GM18499 (cell line): ENCODE data around the gene ZNF385C.
A peak's percentile ranks its signal among the peaks of the same experiment; 100 is the strongest.

Experiments
- ATAC-seq: cut with Tn5 transposase; IDR thresholded peaks from one replicate; pipeline ENCODE4 v1.9.1; 2021; ENCODE audit warnings: moderate number of reproducible peaks; ENCODE audit not compliant: insufficient read depth, unreplicated experiment

ZNF385C gene

GRCh38 chr17:42125565-42125964 is 27.3 kb upstream of the ZNF385C start:
- no peak for ATAC-seq

- no peak for ATAC-seq
These were observed 26.0 kb upstream of the ZNF385C start for GRCh38 chr17:42124256-42124655.

GRCh38 chr17:42122371-42123303 is 24.4 kb upstream of the ZNF385C start, which contains the start of gene HSPB9:
HSPB9 (plus strand) TSS chr17:42122804; CDS start chr17:42122851, 47 bp downstream.
- no peak for ATAC-seq

GRCh38 chr17:42120770-42121769 is 22.8 kb upstream of the ZNF385C start, which contains the start of gene KAT2A:
KAT2A (minus strand) TSS chr17:42121367; CDS start chr17:42121304, 63 bp downstream.
- no peak for ATAC-seq

GRCh38 chr17:42120161-42120769 is 22.0 kb upstream of the ZNF385C start:
- ATAC-seq: no peak

- no peak for ATAC-seq
These were observed 21.0 kb upstream of the ZNF385C start for GRCh38 chr17:42119301-42119700.

- no peak for ATAC-seq
These were observed 20.3 kb upstream of the ZNF385C start for GRCh38 chr17:42118545-42118944.

GRCh38 chr17:42118126-42118510 is 19.8 kb upstream of the ZNF385C start:
- ATAC-seq: no peak

- ATAC-seq: no peak
These were observed 19.3 kb upstream of the ZNF385C start for GRCh38 chr17:42117397-42118125.

- no peak for ATAC-seq
These were observed 18.6 kb upstream of the ZNF385C start for GRCh38 chr17:42116705-42117396.

- no peak for ATAC-seq
These were observed 15.8 kb upstream of the ZNF385C start for GRCh38 chr17:42114118-42114517.

- ATAC-seq: no peak
These were observed 15.2 kb upstream of the ZNF385C start for GRCh38 chr17:42113293-42114069.

GRCh38 chr17:42112552-42113176 is 14.4 kb upstream of the ZNF385C start, which contains the start of gene DHX58:
DHX58 (minus strand) TSS chr17:42112714; CDS start chr17:42111892, 822 bp downstream.
- ATAC-seq: peak; percentile 45

GRCh38 chr17:42111871-42112551 is 13.7 kb upstream of the ZNF385C start:
- peak; percentile 3 for ATAC-seq

GRCh38 chr17:42111265-42111636 is 13.0 kb upstream of the ZNF385C start:
- no peak for ATAC-seq

GRCh38 chr17:42110301-42111264 is 12.3 kb upstream of the ZNF385C start:
- ATAC-seq: no peak
